Gastrocnemius medialis (tissue), 4 donors: ENCODE measurements around the gene PPCS.

Experiments used
- CTCF ChIP-seq, 5 experiments: fragments of 450-650 bp in 3 of 5; fragments of 200-600 bp in 2 of 5; sonication (generic) in 2 of 5; IDR thresholded peaks in 4 of 5; conservative IDR thresholded peaks in 1 of 5; 1 replicate in 4 of 5; 2 replicates in 1 of 5; pipeline ENCODE4 v1.5.1; 2016 to 2019; ENCODE audit warnings: antibody characterized with exemption in 5 of 5, mild to moderate bottlenecking in 3 of 5, moderate library complexity in 3 of 5
- POLR2A ChIP-seq, 2 donors: fragments of 450-650 bp; IDR thresholded peaks; one replicate each; pipeline ENCODE4 v1.6.1; 2017; ENCODE audit warnings: antibody characterized with exemption in 2 of 2, mild to moderate bottlenecking in 2 of 2, moderate library complexity in 2 of 2

- TF ChIP-seq POLR2A (IDR thresholded peaks at IDR 0.05) (no peak), CTCF (IDR thresholded peaks at IDR 0.05 in 4 of 5, conservative IDR thresholded peaks at IDR 0.05 in 1 of 5) (no peak)
Measured at GRCh38 chr1:42429603-42430002, 26.7 kb upstream of the PPCS start.
